SH-SY5Y (cell line): ENCODE measurements around the gene WDPCP.

Experiments
- GATA2 ChIP-seq: IDR thresholded peaks from 2 replicates; pipeline ENCODE4 v1.6.1; 2011; ENCODE audit warnings: mild to moderate bottlenecking, low read depth, low read length
- GATA3 ChIP-seq: IDR thresholded peaks from 2 replicates; pipeline ENCODE4 v1.6.1; 2011; ENCODE audit warnings: low read depth, mild to moderate bottlenecking, low read length, moderate library complexity

Gene WDPCP

DNA sequence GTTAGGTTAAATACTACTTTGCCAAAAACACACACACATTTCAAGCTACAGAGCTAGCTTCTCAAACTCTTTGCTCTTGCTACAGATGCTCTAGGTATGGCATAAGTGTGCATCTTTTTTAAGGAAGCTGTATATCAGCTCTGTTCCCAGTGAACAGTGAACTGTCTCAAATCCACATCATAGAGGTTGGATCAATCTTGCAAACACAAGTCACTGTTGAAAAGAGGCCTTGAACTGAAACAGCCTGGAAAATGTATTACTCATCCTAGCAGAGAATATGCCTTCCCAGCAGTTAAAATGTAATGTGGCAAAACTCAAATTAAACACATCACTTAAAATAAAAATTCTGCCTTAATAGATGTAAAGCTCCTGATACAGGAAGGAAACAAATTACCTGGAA is 151.8 kb downstream of the WDPCP start:
- TF ChIP-seq GATA3, result no peak
- no peak for TF ChIP-seq GATA2

DNA sequence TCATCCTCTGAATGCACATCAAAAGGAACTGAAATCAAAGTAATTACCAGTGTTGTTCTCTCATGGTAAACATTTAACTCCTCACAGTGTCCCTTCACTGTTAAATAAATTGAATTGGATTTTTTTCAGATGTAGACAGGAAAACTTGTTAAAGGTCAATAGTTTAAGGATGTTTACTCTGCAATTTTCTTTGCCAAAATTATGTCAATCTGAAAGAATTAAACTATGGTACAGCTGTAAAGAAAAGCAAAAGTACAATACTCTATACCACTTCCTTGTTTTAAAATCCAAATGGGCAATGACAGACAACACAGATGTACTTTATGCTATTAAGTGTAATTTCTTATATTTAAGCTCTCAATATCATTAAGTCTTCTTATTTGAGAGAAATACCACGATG is 153.2 kb downstream of the WDPCP start:
- TF ChIP-seq GATA3 (no peak), GATA2 (no peak)

DNA sequence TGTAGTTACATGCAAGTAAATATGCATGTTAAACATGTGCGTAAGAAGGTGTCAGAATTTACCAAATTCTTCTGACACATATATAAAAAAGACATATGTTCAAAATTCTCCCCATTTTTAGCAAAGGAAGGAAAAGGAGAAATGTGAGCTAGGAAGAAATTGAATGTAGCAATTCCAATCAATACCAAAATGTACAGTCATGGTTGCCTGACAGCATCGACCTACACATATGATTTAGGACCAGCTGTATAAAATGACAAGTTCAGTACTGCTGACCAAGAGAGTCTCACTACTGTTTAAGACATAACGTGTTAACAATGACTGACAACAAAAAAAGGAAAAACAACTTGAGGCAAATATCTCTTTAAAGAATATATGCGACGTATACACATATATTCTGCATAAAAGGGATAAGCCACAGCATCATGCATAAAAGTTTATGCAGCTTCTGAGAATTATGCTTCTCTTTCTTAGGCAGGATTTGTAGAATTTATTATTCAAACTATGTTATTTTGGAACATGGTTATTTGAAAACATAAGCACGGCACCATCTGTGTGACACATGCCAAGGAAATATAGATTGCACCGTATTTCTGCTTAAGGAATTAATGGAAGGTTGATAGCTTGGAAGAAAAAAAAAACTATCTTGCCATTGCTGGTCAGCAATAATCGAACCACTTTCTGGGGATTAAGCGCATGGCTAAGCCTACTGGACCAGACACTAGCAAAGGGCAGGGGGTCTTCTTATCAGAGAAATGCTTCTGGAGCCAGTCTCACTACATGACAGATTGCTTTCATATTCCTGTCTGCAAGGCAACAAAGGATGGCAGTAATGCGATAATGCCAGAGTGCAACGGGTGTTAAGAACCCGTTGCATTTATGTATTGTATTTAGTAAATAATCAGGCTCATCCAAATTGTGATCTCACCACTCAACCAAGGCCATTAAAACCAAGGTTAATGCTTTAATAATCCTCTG is 154.0 kb downstream of the WDPCP start:
- TF ChIP-seq GATA3, result no peak
- TF ChIP-seq GATA2, result no peak

DNA sequence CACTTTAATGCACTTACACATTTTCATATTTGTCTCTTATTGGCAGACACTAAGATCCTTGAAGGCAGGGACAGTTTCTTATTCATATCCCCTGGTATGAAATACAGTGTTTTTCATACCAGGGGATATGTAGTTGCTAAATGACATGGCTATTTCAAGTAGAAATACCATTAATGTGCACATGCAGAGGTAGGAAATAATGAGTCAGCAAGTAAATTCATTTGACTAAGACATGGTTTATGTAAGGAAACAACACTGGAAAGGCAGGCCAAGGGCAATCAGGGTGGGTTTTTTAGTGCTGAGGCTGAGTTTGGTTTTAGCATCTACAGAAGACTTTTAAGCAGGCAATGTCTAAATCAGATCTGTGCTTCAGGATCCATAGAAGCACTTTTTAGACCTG is 155.9 kb downstream of the WDPCP start:
- no peak for TF ChIP-seq GATA3
- no peak for TF ChIP-seq GATA2

DNA sequence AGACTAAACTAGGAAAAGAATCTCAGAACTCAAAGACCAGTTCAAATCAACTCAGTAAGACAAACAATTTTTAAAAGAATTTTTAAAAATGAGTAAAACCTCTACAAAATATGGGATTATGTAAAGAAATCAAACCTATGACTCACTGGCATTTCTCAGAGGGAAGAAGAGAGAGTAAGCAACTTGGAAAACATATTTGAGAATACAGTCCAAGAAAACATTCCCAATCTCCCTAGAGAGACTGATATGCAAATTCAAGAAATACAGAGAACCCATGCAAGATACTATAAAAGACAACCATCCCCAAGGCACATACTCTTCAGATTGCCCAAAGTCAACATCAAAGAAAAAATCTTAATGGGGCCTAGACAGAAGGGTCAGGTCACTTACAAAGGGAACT is 162.7 kb downstream of the WDPCP start:
- TF ChIP-seq GATA3 (no peak), GATA2 (no peak)

DNA sequence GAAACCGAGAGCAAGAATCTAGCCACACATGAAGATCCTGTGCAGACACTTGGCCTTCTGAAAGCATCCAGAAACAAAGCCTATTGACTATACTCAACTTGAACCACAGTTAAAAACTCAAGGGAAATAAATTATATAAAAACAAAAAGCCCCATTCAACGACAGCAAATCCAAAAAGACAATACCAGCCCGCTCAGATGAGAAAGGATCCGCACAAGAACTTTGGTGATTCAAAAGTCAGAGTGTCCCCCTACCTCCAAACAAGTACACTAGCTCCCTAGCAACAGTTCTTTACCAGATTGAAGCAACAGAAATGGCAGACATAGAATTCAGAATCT is 163.2 kb downstream of the WDPCP start:
- TF ChIP-seq GATA3, result no peak
- no peak for TF ChIP-seq GATA2

DNA sequence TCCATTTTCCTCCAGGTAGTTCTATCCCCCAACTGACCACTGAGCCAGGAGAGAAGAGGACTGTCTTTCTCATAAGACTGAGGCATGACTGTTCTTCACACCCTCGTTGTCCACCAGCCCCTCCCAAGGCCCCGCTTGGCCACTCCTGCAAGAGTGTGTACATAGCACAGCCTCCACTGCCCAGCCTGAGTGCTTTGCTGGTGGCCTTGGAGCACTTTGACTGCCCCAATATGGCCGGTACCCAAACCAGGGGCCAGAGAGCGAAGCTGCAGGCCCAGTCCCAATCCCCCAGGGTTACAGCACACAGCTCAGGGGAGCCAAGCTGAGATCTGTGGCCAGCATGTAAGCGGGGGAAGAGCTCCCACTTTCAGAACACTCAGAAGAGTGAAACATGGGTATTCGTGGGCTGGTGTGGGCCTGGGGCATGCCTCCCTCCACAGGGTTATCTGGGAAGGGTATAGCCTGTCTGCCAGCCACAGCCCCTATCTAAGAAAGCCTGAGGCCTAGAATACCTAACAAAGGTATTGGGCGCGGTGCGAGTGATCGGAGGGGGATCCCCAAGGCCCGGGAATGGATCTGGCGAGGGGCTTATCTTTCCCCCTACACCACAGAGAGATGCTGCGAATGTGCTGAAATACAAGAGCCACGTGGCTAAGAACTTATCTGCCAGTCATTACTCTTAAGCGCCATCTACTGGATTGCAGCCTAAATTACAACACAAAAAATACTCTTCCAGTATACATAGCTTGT is 163.8 kb downstream of the WDPCP start:
- no peak for TF ChIP-seq GATA2
- TF ChIP-seq GATA3, result no peak

DNA sequence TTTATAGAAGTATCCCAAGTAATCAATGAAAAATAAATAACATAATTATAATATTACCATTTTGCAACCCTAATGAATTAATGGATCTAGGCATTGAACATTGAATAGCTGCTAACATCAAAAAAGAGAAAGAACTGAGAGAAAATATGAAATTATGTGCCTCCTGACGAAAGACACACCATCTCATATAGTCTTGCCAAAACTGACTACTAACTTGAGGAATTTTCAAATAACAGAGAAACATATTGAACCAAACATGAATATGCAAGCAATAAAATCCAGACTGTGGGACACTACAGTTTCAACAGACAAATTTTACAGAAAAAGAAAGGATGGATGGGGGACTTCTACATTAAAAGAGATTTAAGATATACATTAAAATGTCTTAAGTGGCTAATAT is 165.7 kb downstream of the WDPCP start:
- no peak for TF ChIP-seq GATA3
- TF ChIP-seq GATA2, result no peak

DNA sequence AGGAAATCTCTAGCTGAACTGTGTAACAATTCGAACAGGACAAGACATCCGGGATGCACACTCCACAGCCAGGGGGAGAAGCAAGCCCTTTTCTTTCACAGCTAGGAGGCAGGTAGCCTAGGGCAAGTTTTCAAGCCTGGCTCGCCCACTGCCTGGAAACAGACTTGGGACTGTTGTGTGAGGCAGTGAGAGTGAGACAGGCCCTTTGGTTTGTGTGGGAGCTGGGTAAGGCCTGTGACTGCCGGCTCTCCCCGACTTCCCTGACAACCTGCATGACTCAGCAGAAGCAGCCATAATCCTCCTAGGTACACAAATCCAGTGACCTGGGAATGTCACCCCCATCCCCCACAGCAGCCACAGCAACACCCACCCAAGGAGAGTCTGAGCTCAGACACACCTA is 179.7 kb downstream of the WDPCP start:
- TF ChIP-seq GATA3 (no peak), GATA2 (no peak)

DNA sequence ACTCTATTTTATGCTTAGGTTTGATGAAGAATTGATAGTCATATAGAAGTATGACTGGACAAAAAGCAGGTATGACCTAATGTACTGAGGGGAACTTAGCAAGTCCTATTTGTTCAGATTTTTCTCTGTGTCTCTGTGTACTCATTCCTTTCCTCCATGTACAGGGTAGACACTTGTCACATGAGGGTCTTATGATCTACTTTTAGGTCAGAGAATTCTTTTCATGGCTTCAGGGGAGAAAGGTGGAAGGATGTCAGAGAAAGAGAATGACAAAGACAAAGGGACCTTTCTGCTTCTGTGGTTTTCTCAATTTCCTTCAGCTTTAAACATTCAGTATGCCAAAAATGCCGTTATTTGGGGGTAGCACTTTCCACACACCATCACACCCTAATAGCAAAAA is 181.6 kb downstream of the WDPCP start:
- TF ChIP-seq GATA2, result no peak
- TF ChIP-seq GATA3, result no peak

DNA sequence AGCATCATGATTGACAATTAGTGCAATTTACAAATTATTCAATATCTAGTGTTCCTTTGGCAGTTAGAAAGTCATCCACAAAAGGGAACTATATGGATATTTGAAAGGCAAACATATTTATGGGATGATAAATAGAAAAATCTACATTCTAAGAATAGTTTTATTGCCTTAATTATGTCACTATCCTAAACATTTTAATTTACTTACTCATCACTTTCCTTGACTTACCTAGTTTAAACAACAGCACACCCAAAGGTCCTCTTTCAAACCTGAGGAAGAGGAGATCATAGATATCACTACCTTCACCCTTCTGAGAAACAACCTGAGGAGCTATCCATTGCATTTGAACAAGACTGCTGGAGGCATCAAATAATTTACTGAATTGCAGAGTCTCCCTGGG is 184.5 kb downstream of the WDPCP start:
- no peak for TF ChIP-seq GATA3
- TF ChIP-seq GATA2, result no peak

DNA sequence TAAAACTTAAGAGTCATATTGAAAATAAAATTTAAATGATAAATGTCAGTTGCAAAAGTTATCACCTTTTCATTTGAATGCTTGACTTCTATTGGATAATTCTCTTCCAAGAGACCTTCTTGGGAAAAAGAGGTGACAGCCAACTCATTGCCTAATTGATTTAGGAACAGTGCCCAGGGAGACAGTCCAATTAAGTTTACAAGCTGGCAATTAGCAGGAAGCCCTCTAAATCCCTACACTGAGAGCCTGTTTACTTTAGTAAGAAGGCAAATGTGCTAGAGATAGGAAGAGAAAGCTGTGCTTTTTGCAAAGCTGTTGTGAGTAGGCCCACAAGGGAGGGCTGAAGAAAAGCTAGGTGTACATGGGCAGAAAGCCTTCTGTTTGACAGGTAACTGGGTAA is 189.1 kb downstream of the WDPCP start:
- TF ChIP-seq GATA3 (no peak), GATA2 (no peak)

DNA sequence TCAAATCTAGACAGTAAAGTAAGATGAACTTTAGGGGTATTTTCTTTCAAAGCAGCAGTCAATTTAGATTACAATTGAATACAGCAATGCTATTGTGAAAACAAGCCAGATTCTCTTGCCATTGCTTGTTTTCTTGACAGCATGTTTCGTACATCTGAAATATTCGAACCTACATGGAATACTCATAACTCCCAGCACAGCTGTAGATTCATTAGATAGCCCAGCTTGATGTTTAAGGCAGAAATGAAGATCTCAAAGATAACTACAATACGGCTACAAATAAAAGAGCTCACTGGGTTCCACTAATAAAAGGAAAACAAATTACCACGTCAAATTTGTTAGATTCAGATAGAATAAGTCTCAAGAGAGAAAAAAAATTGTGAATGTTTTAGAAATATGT is 208.8 kb downstream of the WDPCP start:
- TF ChIP-seq GATA3 (peak; percentile 71), GATA2 (peak; percentile 23; the same call in 1 of the 2 replicates)

DNA sequence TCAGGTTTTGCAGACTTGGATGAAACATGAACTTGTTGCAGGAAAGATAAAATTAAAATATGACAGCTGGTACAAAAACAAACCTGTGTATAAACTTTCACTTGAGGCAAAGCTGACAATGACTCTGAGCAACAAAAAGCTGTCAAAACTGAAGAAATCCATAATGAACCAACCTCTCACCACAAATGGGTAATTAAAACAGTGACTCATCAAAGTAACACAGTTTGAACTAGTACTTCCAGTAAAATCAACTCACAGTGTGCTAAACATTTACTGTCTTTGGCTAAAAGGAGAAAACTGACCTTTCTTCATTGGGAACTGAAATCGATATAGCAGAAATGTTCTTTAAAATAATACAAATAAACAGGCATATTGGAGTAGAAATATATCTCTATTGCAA is 209.7 kb downstream of the WDPCP start:
- TF ChIP-seq GATA2, result no peak
- TF ChIP-seq GATA3, result no peak

DNA sequence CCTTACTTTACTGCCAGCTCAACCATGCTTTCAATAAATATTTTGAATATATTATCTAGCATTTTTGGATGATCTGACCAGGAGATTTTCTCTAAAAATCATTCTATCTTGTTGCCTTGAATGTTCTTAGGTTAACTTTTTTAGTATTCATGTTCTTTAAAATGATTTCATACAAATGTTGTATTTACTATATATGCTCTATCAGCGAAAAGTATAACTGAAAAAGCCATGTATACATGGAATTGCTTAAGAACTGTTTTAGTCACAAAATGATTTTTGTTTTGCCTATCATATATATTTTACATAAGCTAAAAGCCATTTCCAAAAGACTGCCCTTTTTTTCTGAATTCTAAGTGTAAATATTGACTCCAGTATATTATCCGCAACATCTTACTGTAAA is 213.9 kb downstream of the WDPCP start:
- TF ChIP-seq GATA3, result no peak
- TF ChIP-seq GATA2, result no peak
